ENCODE results near the gene TEX54.
"Not testable (repeated sequence)": the region's sequence is repeated elsewhere in the genome, so short reads cannot be mapped to it uniquely, and the experiment has no call there.

Gene TEX54

GRCh38 chr11:62854825-62855570 is 22.4 kb upstream of the TEX54 start:
- no peak for DNase-seq

- no peak for DNase-seq
These were observed 21.6 kb upstream of the TEX54 start for GRCh38 chr11:62854013-62854824.

- DNase-seq, result no peak
These were observed 20.8 kb upstream of the TEX54 start for GRCh38 chr11:62853279-62853965.

- DNase-seq, result no peak
These were observed 20.0 kb upstream of the TEX54 start for GRCh38 chr11:62852523-62853188.

- DNase-seq, result no peak
These were observed 19.3 kb upstream of the TEX54 start for GRCh38 chr11:62851807-62852522.

GRCh38 chr11:62850911-62851806 is 18.5 kb upstream of the TEX54 start:
- DNase-seq, result no peak

GRCh38 chr11:62847767-62848314 is 15.2 kb upstream of the TEX54 start:
- DNase-seq, result no peak

GRCh38 chr11:62846177-62846576 is 13.5 kb upstream of the TEX54 start:
- DNase-seq, result no peak

- DNase-seq, result no peak
These were observed 11.5 kb upstream of the TEX54 start for GRCh38 chr11:62844154-62844553.

- DNase-seq, result no peak
These were observed 10.8 kb upstream of the TEX54 start for GRCh38 chr11:62843466-62843865.

- DNase-seq, result not testable (repeated sequence)
These were observed 10.2 kb upstream of the TEX54 start for GRCh38 chr11:62842891-62843290.

- no peak for DNase-seq
These were observed 9.6 kb upstream of the TEX54 start for GRCh38 chr11:62842171-62842741.

GRCh38 chr11:62841361-62842170 is 8.9 kb upstream of the TEX54 start:
- DNase-seq, result peak; percentile 100

- not testable (repeated sequence) for DNase-seq
These were observed 8.2 kb upstream of the TEX54 start for GRCh38 chr11:62840721-62841360.

GRCh38 chr11:62839050-62839945 is 6.7 kb upstream of the TEX54 start, which contains the start of gene WDR74:
Gene WDR74, minus strand, starts transcription at chr11:62839590. Its CDS starts 20 bp downstream, at chr11:62839570.
- DNase-seq, result peak; percentile 72

GRCh38 chr11:62835336-62835735 is 2.7 kb upstream of the TEX54 start:
- DNase-seq, result no peak

GRCh38 chr11:62831520-62832335 is 913 bp downstream of the TEX54 start, which contains the start of gene STX5:
Gene STX5, minus strand, starts transcription at chr11:62832051. Its CDS starts 808 bp downstream, at chr11:62831243.
- peak; percentile 96 for DNase-seq

Measured in kidney glomerular epithelial cell (primary cell).